Stimulated activated CD8-positive, alpha-beta memory T cell treated with anti-CD3 and anti-CD28 coated beads, Interleukin-12 subunit alpha, Interleukin-12 subunit beta, amount 100 ng/mL, for 24 hours (primary cell): ENCODE measurements around the gene ACTN1.

Experiments
- DNase-seq: peaks from one replicate; pipeline ENCODE4 v3.0.0-alpha.2; 2020; ENCODE audit errors: extremely low read depth

The ACTN1 gene

DNA sequence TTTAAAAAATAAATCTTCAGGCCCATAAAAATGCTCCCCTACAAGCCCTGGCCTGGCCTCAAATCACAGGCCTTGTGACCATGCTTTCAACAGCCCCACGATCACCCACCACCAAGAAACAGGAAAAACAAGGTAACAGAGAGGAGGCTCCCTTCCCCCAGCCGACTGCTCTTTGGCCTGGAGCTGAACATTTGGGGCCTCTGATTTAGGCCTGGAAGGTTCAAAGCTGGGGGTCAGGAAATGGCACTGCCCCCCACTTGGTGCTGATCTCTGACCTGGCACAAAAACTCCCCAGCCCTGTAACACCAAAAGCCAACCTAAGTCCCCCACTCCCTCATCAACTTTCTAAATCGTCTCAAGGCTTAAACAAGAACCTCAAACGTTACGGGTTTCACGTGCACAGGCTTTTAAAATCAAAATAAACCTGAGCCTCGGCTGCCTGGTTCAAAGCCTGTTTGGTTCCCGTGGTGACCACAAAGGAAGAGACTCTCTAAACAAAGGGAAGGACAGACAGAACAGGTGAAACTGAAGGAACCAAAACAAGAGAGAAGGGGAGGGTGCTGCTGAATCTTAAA is 9.0 kb downstream of the ACTN1 start:
- DNase-seq: no peak

DNA sequence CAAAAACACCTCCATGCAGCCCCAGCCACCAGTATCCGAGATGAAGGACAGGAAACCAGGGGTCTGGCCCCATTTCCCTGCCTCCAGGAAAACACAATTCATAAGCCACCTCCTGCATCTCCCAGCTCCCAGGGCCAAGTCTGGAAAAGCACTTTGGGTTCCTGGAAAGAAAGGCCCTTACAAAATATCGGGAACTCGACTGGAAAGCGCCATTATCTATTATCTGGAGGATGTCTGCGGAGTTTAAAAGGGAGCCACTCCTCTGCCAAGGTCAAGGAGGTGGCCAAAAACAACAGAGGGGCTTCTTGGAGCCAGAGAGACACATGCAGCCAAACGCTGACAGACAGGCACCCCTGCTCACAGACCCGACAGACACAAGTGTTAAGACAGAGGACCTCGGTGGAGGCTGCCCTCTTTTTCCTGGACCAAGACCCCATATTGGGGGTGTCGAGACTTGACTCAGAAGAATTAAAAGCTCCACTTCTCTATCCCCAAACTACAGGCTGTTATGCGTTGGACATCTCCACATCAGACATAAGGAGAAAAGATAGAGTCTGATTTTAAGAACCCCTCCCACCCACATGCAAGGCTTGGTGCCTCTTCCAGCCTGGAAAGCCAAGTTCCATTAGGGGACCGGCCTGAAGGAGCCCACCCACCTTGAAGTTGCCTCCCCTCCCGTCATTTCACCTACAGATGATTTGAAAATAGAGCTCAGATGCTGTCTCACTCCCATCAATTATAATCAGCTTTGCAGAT is 9.6 kb downstream of the ACTN1 start:
- DNase-seq: no peak

DNA sequence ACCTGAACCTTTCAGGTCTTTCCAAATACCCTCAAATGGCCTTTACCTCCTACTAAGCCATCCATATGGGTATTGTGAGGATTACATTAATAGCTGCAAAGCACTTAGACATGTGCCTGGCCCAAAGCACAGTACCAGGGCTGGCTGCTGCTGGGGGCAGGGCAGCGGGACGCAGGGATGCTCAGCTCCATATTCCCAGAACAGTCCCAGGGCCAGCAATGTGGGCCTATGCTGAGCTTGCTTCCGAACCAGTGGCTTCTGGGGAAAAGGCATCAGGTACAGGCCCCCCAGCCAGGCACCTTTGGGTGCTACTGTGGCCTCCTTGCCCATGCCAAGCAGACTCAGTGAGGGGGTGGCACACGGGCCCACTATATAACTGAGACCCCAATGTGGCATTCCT is 10.4 kb downstream of the ACTN1 start:
- DNase-seq: no peak

DNA sequence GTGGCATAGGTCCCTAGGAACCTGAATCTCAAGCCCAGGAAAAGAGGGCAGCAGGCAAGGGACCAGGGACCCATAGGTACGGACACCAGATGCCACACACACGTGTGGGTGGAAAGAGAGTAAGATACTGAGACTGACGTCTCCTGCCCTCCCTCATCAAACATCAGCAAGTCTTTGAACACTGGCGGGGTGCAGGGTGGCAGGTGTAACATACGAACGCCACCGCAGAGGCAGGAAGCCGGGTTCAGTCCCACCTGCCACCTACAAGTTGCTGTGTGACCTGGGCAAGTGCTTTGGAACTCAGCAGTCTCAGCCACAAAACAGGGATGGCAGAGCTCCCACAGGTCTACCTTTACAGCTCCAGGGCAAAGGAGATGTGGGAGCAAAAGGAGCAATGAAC is 11.1 kb downstream of the ACTN1 start:
- DNase-seq: no peak

DNA sequence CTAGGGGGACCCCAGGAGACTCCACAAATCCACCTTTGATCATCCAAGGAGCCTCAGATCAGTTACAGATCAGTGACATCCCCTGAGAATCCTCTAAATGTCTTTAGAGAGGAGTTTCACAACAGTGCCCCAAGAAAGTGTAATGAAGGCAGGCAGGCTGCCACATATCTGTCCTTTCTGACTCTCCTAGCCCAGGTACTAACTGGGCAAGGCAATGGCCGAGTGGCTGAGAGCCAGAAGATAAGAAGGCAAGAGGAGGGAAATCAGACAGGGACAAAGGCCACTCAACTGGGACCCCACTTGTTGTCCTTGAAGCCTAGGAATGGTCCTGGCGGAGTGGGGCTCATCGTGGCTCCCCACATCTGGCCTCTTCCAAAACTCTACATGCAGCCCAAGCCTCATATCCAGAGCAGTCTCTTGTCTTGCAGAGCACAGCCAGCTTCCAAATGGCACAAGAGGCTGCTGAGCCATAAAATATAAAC is 11.6 kb downstream of the ACTN1 start:
- no peak for DNase-seq

DNA sequence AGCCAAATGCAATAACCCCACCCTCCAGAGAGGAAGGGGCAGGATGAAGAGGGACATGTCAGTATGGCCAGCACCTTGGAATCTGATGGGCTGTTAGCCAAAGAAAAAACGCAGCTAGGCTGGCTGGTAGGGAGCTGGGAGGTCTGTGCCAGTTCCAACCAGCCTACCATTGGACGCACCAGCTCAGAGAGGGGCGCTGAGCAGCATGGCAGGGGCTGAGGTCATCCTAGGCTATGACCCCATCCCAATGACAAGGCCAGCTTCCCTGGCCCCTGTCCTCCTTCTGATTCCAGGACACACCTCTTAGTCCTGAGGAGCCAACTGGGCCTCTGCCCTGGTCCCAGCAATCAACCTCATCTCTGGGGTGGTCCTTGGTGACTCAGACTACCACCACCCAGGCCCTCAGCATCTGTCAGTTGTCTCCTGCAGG is 12.2 kb downstream of the ACTN1 start:
- DNase-seq: no peak

DNA sequence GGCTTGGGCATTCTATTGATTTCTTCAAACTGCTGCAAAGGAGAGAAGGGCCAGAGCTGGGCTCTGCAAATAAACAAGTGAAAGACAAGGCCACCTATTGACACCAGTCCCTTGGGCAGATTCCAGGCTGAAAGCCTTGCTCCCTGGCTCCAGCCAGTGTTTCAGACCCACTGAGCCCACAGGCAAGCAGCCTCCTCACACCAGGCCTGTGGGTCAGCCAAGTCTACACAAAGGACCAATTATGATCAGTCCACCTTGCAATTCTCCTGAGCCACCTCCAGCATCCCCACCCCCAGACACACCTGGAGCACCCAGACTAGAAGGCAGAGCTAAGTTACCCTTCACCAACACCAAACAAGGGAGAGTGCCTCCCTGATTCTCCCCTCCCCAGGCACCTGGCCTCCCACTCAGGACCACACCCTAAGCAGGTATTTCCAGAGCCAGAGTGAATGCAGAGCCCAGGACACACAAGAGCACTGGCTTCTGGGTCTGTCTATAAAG is 13.8 kb downstream of the ACTN1 start:
- DNase-seq: no peak

DNA sequence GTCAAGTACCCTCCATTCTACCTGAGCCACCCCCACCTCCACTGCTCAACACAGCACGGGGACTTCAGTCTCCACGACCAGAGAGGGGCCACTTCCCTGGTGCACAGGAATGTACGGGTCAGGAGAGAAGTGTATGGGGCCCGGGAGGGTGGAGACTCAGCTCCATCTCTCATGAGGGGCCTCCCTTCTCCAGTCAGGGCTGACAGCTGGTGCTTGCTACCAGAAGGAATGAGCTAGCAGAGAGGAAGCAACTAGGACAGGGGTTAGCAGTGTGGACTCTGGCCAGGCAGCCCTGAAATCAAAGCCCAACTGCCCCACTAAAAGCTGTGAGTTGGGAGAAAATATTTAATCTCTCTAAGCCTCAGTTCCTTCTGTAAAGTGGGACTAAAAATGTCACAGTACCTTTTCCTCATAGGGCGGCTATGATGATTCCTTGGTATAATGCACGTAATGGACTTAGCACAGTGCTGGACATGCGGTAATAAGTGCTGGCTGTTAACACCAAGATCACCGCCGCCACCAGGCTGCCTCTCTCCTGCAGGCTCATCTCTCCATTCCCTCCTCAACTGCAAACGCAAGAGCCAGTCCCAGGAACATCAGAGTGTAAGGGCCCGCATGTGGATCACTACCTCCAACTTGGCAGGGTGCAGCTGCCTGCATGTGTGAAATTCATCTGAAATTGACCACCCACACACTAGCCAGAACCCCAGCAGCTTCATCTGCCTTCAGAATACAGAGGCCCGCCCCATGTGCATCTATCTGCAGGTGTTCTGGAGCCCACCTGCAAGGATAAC is 14.6 kb downstream of the ACTN1 start:
- no peak for DNase-seq

DNA sequence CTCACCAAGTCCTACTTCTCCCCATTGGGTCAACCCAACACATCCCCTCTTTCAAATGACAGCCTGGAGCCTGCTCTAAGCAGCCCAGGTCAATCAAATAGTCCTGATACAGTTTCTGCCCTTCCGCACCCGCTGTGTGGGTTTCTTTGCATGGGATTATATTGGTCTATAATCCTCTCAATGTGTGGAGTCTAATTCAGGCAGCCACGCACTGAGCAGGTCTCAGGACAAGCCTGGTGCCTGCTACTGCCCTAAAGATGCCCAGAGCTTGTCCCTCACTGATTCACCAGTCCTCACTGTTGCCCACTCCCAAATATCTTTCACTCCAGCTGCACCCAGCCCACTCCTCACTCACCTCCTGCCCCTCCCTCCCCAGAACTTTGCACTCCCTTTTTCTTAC is 16.4 kb downstream of the ACTN1 start:
- DNase-seq: no peak

DNA sequence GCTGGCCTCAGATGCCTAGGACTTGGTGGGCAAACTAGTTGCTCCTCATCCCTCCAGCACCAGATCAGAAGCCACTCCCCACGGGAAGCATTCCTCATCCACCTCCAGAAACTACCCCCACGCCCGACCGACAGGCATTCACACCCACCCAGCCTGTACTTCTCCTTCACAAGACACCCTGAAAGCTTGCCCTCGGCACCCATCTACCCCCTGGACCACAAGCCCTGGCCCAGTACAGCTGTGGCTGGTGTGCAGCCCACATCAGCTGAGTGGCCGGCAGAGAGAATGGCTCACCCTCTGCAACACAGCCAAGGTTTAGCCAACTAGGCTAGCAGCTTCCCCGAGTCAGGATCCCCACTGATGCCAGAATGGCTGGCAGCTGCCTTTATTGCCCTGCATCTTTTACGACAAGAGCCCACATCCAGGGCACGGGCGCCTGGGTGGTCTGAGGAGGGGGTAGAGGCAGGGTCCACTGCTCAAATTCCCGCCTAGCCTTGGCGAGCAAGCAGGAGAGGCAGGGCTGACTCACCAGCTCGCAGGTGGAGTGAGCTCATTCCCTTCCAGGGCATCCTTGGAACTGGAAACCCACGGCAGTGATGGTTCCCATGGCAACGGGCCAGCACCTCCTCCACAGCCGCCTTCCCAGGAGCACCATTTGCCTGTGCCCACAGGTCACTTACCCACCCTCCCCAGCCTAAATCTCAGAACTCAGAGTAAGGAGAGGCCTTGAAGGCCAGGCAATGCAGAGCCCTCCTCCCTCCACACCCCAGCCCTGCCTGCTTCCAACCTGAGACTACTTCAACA is 17.1 kb downstream of the ACTN1 start:
- DNase-seq: no peak

DNA sequence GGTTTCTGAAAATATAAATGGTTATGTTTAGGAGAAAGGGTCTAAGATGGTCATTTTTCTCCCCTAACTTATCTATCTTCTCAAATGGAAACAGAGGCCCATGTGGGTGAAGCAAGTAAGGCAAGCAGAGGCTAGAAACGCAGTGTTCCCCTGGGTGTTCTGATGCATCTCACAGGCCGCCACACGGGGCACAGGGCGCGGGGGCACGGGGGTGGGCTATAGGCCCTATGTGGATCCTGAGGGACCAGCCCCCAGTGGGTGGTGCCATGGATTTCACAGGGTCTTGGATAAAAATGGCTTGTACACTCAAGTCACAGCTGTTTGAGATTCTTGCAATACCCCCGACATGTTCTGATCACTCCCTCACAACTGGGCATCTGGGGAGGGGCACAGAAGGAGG is 17.7 kb downstream of the ACTN1 start:
- DNase-seq: no peak

DNA sequence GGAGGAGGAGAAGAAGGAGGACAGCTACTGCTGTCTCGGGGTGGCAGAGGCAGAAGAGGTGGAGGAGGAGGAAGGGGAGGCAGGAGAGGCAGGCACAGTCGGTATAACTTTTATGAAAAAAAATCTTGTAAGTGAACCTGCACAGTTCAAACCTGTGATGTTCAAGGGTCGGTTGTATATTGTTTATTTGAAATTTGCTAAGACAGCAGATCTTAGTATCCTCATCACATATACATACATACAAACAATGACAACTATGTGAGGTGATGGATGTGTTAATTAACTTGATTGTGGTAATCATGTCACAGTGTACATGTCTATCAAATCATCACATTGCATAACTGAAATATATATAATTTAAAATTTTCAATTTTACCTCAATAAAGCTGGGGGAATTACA is 19.0 kb downstream of the ACTN1 start:
- DNase-seq: no peak

DNA sequence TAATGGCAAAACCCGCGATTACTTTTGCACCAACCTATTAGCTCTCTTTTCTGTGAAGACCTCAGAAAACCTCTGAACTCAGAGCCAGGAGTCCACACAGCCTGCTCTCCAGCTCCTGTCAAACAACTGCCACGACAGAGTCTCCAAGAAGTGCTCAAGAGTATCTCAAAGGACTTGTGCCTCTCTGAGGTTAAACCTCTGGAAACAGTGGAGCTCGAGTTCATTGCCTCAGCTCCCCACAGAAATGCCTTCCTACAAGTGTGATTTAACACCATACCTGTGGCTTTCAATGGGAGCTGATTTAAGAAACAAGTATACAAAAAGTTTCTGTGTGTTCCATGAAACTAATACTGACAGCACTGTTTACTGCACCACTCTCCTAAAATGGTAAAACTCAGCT is 20.1 kb downstream of the ACTN1 start:
- no peak for DNase-seq

DNA sequence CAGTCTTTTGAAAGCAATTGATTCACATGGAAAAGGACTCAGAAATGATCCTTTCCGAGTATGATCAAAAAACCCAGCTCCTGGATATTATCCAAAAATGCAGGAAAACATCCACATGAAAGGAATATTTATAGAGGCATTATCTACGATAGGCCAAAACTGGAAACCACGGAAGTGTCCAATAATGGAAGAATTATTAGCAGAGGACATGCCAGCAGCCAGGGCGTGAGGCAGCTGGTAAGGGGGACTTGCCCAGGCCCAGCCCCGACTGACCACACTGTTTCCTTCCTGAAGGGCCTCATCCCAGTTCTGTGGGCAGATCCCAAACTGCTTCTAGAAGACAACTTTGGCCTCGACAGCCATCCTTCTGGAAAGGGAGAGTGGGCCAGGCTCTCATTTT is 20.5 kb downstream of the ACTN1 start:
- no peak for DNase-seq

DNA sequence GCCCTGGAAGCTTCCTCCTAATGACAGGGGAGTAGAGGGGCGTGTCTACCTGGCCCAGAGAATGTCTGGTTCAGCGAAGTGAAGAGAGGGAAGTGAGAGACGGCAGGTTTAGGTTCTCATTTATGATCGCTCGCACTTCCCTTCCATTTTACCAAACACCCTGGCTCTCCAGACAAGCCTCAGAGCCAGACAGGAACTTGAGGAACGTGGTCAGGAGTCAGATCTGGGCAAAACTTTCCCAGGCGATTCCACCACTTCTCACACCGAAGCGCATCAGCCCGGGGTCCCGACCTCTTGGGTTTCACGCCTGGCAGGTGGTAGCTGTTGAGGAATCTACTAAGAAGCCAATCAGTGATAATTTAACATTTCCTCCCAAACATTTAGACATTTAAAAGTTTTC is 21.3 kb downstream of the ACTN1 start:
- no peak for DNase-seq

DNA sequence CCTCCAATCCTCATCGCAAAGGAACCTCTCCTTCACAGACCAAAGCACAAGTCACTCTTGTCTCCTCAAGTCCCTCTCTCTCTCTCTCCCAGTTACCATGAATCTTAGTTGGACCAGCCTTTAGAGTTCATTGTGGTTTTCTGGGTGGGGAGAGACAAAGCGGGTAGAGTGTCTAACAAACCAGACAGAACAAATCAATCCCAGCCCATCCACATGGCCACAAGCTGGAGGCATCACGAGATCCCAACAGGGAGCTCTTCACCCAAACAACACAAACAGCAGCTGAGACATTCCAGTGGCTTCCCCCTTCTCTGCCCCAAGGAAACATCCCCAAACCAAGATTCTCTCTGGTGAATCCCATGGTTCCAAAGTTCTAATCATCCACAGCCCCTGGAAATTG is 22.4 kb downstream of the ACTN1 start:
- no peak for DNase-seq

DNA sequence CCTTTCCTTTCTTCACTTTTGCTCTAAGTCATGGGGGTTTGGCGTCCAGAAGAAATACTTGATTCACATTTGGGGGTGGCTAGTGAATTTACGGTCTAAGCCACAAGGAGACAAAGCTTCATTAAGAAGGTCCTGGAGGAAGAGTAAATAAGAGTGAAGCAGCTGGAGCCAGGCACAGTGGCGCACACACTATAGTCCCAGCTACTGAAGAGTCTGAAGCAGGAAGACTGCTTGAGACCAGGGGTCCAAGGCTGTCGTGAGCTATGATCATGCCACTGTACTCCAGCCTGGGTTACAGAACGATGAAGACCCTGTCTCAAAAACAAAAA is 23.3 kb downstream of the ACTN1 start:
- no peak for DNase-seq

DNA sequence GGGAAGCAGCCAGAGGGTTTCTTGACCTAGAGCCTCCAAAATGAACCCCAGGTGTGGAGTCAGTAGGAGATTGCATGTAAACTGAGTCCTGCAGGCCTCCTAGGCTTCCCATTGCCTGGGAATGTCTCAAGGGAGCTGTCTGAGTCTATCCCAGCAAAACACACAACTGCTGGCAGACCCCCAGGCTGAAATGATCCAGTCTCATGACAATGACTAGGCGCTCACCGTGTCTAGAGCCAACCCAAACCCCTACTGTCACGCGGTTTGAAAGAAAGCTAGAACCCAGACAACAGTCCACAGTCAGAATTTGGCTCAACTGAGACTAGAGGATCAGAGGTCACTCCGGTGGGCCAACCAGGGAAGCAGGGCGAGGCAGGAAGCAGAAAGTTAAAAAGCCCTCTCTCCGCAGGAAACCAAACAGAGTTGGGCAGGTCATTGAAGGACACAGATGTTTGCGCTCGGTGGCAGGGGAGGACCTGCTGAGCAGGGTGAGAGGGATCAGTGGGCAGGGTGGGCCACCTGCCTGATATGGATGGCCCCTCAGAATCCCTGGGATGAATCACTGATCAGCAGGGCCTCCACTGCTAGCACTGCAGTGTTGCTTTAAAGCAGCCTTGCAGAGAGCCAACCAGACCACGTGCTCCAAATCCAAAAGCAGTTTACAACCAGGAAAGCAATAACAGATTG is 23.8 kb downstream of the ACTN1 start:
- DNase-seq: no peak

DNA sequence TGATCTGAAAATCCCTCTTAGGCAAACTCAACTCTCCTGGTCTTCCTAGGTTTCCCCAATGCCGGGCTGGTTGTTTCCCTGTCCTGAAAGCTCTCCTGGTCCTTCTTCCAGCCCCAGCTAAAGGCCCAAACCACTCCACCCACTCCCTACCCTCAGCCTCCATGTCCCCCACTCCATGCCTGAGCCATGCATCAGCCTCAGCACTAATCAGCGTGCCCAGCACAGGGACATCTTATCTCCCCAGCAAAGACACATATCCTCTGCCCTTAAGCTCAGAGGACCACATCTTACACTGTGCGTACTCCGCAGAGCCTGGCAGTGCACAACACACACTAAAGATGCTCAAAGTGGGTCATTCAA is 25.9 kb downstream of the ACTN1 start:
- no peak for DNase-seq

DNA sequence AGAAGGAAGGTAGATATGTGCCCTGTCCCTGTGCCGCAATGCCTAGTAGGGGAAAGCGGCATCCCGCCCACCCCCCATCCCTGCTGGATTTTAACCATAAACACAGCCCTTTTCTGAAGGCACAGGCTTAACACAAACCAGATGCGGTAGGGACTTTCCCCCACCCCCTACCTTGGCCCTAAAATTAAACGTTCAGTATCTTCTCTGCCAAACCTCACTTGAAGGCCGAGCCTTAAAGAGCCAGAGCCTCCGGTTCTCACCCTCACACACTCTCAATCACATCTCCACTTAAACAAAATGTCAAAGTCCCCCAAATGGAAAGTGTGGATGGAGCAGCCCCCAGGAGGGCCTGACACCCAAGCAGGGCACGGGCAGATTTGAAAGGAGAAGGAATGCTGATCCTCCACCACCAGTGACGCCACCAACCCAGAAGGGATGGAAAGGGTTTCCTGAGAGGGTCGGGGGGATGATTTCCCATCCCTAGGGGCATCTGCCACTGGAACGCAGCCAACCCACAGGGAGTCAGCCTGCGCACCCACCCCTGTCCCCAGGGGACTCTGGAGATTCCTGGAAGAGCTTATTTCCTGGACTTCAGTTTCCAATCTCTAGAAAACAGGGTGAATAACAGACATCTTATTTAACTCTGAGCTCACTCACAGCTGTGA is 26.4 kb downstream of the ACTN1 start:
- no peak for DNase-seq
